ENCODE results near the gene EIF3D.

Gene EIF3D

DNA sequence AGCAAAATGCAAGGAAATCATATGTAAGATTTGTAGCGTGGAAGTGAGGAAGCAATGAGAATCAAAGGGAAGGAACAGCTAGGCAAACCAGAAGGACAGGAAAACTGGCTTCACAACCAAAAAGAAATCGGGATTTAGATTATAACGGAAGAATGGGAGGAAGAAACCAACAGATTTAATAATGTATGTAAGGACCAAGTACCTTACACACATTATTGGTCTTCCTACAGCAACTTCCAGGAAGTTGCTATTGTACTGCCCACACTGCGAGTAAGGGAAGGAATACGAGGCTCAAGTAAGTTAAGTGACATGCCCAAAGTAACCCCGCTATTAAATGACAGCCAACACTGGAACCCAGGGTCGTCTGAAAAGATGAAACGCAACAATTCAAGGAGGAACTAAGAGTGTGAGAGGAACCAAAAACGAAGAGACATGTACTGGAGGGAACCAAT is 48.0 kb downstream of the EIF3D start:
- CTCF ChIA-PET, result no interaction called here

More for the DNA sequence above, 48.0 kb downstream of the EIF3D start:
- POLR2A ChIA-PET, result interaction anchor here (0.6 to 2.2 kb wide), 11 partner anchors 10 to 295 kb away, joined by 3 to 28 read pairs (median 8); partner anchors contain the start of genes APOL2, FOXRED2, IFT27 and MYH9
- no peaks in the 10 kb centered on the region; the same call in 1 of the 2 replicates for H3K4me1 ChIP-seq (ENCODE audit: control insufficient read depth, insufficient read depth, low read length)
- H3K27ac ChIP-seq (ENCODE audit: extremely low read depth, low read depth, low read length), result peak overlapping the region; percentile 95
- peaks cover 27 to 43% of the 10 kb centered on the region in 2 experiments for H3K36me3 ChIP-seq (ENCODE audit: control insufficient read depth in 2 of 2, insufficient read depth in 1 of 2, low read length in 2 of 2)
- no peaks in the 10 kb centered on the region for H3K9me3 ChIP-seq (ENCODE audit: control insufficient read depth, insufficient read depth, low read depth, low read length)
- TF ChIP-seq ZNF311 (tag by site-specific recombination; IDR thresholded peaks at IDR 0.05; ENCODE audit: borderline replicate concordance) (no peak), ZNF76 (tag by site-specific recombination; IDR thresholded peaks at IDR 0.05; ENCODE audit: borderline replicate concordance, low read depth) (peak; percentile 91), ZNF335 (tag by site-specific recombination; conservative IDR thresholded peaks at IDR 0.05) (0 out of 2 replicates have a peak, but pooled peaks have one; percentile 70), ZNF701 (tag by site-specific recombination; IDR thresholded peaks at IDR 0.05) (no peak), ZNF777 (tag by site-specific recombination; IDR thresholded peaks at IDR 0.05; ENCODE audit: borderline replicate concordance) (peak; percentile 87), ZNF292 (tag by site-specific recombination; IDR thresholded peaks at IDR 0.05; ENCODE audit: borderline replicate concordance, low read depth) (no peak), IKZF3 (tag by site-specific recombination; IDR thresholded peaks at IDR 0.05) (peak; percentile 76), ZNF670 (tag by site-specific recombination; IDR thresholded peaks at IDR 0.05; ENCODE audit: low read depth) (0 out of 2 replicates have a peak, but pooled peaks have one; percentile 21), ZNF324 (tag by site-specific recombination; IDR thresholded peaks at IDR 0.05) (0 out of 2 replicates have a peak, but pooled peaks have one; percentile 53), ZNF366 (tag by site-specific recombination; conservative IDR thresholded peaks at IDR 0.05) (peak; percentile 76; the same call in 1 of the 2 replicates), KLF16 (tag by site-specific recombination; IDR thresholded peaks at IDR 0.05) (peak; percentile 88), ZNF23 (tag by site-specific recombination; IDR thresholded peaks at IDR 0.05; ENCODE audit: borderline replicate concordance) (no peak), SCRT2 (tag by site-specific recombination; IDR thresholded peaks at IDR 0.05) (peak; percentile 75), ZNF394 (tag by site-specific recombination; IDR thresholded peaks at IDR 0.05; ENCODE audit: borderline replicate concordance) (peak; percentile 46; the same call in 1 of the 2 replicates), ZNF16 (tag by site-specific recombination; IDR thresholded peaks at IDR 0.05; ENCODE audit: low read depth) (0 out of 2 replicates have a peak, but pooled peaks have one; percentile 7), YY2 (tag by site-specific recombination; IDR thresholded peaks at IDR 0.05) (0 out of 2 replicates have a peak, but pooled peaks have one; percentile 93), OVOL3 (tag by site-specific recombination; IDR thresholded peaks at IDR 0.05) (peak; percentile 74; the same call in 1 of the 2 replicates), ZNF558 (tag by site-specific recombination; IDR thresholded peaks at IDR 0.05) (0 out of 2 replicates have a peak, but pooled peaks have one; percentile 27)
- TF ChIP-seq, protein P1, sequence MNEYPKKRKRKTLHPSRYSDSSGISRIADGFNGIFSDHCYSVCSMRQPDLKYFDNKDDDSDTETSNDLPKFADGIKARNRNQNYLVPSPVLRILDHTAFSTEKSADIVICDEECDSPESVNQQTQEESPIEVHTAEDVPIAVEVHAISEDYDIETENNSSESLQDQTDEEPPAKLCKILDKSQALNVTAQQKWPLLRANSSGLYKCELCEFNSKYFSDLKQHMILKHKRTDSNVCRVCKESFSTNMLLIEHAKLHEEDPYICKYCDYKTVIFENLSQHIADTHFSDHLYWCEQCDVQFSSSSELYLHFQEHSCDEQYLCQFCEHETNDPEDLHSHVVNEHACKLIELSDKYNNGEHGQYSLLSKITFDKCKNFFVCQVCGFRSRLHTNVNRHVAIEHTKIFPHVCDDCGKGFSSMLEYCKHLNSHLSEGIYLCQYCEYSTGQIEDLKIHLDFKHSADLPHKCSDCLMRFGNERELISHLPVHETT (tag by site-specific recombination; IDR thresholded peaks at IDR 0.05), result peak; percentile 15; the same call in 1 of the 2 replicates
- TF ChIP-seq, protein P2, sequence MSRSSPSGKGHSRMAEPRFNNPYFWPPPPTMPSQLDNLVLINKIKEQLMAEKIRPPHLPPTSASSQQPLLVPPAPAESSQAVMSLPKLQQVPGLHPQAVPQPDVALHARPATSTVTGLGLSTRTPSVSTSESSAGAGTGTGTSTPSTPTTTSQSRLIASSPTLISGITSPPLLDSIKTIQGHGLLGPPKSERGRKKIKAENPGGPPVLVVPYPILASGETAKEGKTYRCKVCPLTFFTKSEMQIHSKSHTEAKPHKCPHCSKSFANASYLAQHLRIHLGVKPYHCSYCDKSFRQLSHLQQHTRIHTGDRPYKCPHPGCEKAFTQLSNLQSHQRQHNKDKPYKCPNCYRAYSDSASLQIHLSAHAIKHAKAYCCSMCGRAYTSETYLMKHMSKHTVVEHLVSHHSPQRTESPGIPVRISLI (tag by site-specific recombination; IDR thresholded peaks at IDR 0.05), result no peak
- TF ChIP-seq, protein P3, sequence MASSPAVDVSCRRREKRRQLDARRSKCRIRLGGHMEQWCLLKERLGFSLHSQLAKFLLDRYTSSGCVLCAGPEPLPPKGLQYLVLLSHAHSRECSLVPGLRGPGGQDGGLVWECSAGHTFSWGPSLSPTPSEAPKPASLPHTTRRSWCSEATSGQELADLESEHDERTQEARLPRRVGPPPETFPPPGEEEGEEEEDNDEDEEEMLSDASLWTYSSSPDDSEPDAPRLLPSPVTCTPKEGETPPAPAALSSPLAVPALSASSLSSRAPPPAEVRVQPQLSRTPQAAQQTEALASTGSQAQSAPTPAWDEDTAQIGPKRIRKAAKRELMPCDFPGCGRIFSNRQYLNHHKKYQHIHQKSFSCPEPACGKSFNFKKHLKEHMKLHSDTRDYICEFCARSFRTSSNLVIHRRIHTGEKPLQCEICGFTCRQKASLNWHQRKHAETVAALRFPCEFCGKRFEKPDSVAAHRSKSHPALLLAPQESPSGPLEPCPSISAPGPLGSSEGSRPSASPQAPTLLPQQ (tag by site-specific recombination; IDR thresholded peaks at IDR 0.05), result peak; percentile 85; the same call in 1 of the 2 replicates
- TF ChIP-seq, protein P4, sequence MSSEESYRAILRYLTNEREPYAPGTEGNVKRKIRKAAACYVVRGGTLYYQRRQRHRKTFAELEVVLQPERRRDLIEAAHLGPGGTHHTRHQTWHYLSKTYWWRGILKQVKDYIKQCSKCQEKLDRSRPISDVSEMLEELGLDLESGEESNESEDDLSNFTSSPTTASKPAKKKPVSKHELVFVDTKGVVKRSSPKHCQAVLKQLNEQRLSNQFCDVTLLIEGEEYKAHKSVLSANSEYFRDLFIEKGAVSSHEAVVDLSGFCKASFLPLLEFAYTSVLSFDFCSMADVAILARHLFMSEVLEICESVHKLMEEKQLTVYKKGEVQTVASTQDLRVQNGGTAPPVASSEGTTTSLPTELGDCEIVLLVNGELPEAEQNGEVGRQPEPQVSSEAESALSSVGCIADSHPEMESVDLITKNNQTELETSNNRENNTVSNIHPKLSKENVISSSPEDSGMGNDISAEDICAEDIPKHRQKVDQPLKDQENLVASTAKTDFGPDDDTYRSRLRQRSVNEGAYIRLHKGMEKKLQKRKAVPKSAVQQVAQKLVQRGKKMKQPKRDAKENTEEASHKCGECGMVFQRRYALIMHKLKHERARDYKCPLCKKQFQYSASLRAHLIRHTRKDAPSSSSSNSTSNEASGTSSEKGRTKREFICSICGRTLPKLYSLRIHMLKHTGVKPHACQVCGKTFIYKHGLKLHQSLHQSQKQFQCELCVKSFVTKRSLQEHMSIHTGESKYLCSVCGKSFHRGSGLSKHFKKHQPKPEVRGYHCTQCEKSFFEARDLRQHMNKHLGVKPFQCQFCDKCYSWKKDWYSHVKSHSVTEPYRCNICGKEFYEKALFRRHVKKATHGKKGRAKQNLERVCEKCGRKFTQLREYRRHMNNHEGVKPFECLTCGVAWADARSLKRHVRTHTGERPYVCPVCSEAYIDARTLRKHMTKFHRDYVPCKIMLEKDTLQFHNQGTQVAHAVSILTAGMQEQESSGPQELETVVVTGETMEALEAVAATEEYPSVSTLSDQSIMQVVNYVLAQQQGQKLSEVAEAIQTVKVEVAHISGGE (tag by site-specific recombination; conservative IDR thresholded peaks at IDR 0.05; ENCODE audit: low read depth), result peak; percentile 99
- TF ChIP-seq, protein P5, sequence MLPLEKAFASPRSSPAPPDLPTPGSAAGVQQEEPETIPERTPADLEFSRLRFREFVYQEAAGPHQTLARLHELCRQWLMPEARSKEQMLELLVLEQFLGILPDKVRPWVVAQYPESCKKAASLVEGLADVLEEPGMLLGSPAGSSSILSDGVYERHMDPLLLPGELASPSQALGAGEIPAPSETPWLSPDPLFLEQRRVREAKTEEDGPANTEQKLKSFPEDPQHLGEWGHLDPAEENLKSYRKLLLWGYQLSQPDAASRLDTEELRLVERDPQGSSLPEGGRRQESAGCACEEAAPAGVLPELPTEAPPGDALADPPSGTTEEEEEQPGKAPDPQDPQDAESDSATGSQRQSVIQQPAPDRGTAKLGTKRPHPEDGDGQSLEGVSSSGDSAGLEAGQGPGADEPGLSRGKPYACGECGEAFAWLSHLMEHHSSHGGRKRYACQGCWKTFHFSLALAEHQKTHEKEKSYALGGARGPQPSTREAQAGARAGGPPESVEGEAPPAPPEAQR (tag by site-specific recombination; IDR thresholded peaks at IDR 0.05), result 0 out of 2 replicates have a peak, but pooled peaks have one; percentile 74
- peak overlapping the region; percentile 49 for H3K4me3 ChIP-seq (ENCODE audit: low read depth, low read length)
